H9 (cell line): ENCODE results near the gene ST7L. TPM values are rescaled to one million over a fixed set of nuclear protein-coding genes. Genes with fewer than 3 reads are reported as not detected.

ENCODE experiments used
- DNase-seq: peaks from one replicate; pipeline ENCODE4 v3.0.0-alpha.2; 2017
- H2AFZ ChIP-seq: one replicate; pipeline ENCODE4 v1.6.1; 2013; ENCODE audit warnings: mild to moderate bottlenecking, low read length, control low read depth, moderate library complexity
- H2AK5ac ChIP-seq: 2 replicates; pipeline ENCODE4 v1.6.1; 2013; ENCODE audit warnings: low read length, control low read depth, mixed read lengths; ENCODE audit not compliant: insufficient read length
- H2BK120ac ChIP-seq: one replicate; pipeline ENCODE4 v1.6.1; 2013; ENCODE audit warnings: low read depth, mild to moderate bottlenecking, low read length, control low read depth, inconsistent platforms; ENCODE audit not compliant: poor library complexity, severe bottlenecking
- H2BK12ac ChIP-seq: 2 replicates; pipeline ENCODE4 v1.6.1; 2013; ENCODE audit warnings: low read length, control low read depth, mixed read lengths, low read depth; ENCODE audit not compliant: insufficient read length
- H2BK15ac ChIP-seq: 2 replicates; pipeline ENCODE4 v1.6.1; 2013; ENCODE audit warnings: low read depth, low read length, control low read depth
- H2BK20ac ChIP-seq: one replicate; pipeline ENCODE4 v1.6.1; 2013; ENCODE audit warnings: low read depth, mild to moderate bottlenecking, low read length, control low read depth, inconsistent platforms; ENCODE audit not compliant: poor library complexity, severe bottlenecking
- H2BK5ac ChIP-seq: 2 replicates; pipeline ENCODE4 v1.6.1; 2013; ENCODE audit warnings: low read length, control low read depth, mixed read lengths; ENCODE audit not compliant: insufficient read length
- H3K14ac ChIP-seq: 2 replicates; pipeline ENCODE4 v1.6.1; 2013; ENCODE audit warnings: low read length, control low read depth; ENCODE audit not compliant: insufficient read depth
- H3K18ac ChIP-seq: 2 replicates; pipeline ENCODE4 v1.6.1; 2013; ENCODE audit warnings: low read depth, mild to moderate bottlenecking, mixed read lengths, low read length, control low read depth; ENCODE audit not compliant: insufficient read length
- H3K23ac ChIP-seq: 2 replicates; pipeline ENCODE4 v1.6.1; 2013; ENCODE audit warnings: low read length, control low read depth, mixed read lengths, low read depth; ENCODE audit not compliant: insufficient read length
- H3K23me2 ChIP-seq: 2 replicates; pipeline ENCODE4 v1.6.1; 2013; ENCODE audit warnings: low read depth, mild to moderate bottlenecking, mixed read lengths, low read length, control low read depth; ENCODE audit not compliant: insufficient read length, poor library complexity, severe bottlenecking
- H3K27ac ChIP-seq: 2 replicates; pipeline ENCODE4 v1.5.1; 2013; ENCODE audit warnings: low read length, control low read depth, mixed read lengths, low read depth; ENCODE audit not compliant: insufficient read length
- H3K27me3 ChIP-seq: 2 replicates; pipeline ENCODE4 v1.6.1; 2013; ENCODE audit warnings: low read length, control low read depth, inconsistent platforms; ENCODE audit not compliant: insufficient read depth
- H3K4ac ChIP-seq: 2 replicates; pipeline ENCODE4 v1.6.1; 2013; ENCODE audit warnings: low read depth, mild to moderate bottlenecking, control low read depth, inconsistent platforms, low read length, moderate library complexity
- H3K4me1 ChIP-seq: 2 replicates; pipeline ENCODE4 v1.6.1; 2013; ENCODE audit warnings: low read length, control low read depth, inconsistent platforms; ENCODE audit not compliant: insufficient read depth
- H3K4me2 ChIP-seq: 2 replicates; pipeline ENCODE4 v1.6.1; 2013; ENCODE audit warnings: low read length, control low read depth, mixed read lengths; ENCODE audit not compliant: insufficient read length, insufficient read depth
- H3K56ac ChIP-seq: 2 replicates; pipeline ENCODE4 v1.6.1; 2013; ENCODE audit warnings: low read depth, mild to moderate bottlenecking, mixed read lengths, low read length, control low read depth; ENCODE audit not compliant: insufficient read length
- H3K79me1 ChIP-seq: 2 replicates; pipeline ENCODE4 v1.6.1; 2013; ENCODE audit warnings: low read depth, mild to moderate bottlenecking, moderate library complexity, low read length, control low read depth, inconsistent platforms; ENCODE audit not compliant: insufficient read depth, poor library complexity, severe bottlenecking
- H3K79me2 ChIP-seq: 2 replicates; pipeline ENCODE4 v1.6.1; 2013; ENCODE audit warnings: low read length, control low read depth, inconsistent platforms; ENCODE audit not compliant: insufficient read depth
- H3K9ac ChIP-seq: 2 replicates; pipeline ENCODE4 v1.6.1; 2013; ENCODE audit warnings: low read length, control low read depth, mixed read lengths; ENCODE audit not compliant: insufficient read length; ENCODE audit errors: extremely low read depth
- H3K9me3 ChIP-seq: one replicate; pipeline ENCODE4 v1.6.1; 2013; ENCODE audit warnings: low read depth, low read length, inconsistent platforms; ENCODE audit not compliant: control insufficient read depth
- H3T11ph ChIP-seq: one replicate; pipeline ENCODE4 v1.6.1; 2013; ENCODE audit warnings: mild to moderate bottlenecking, low read length, control low read depth, inconsistent platforms
- H4K20me1 ChIP-seq: one replicate; pipeline ENCODE4 v1.6.1; 2013; ENCODE audit not compliant: control insufficient read depth, insufficient read length, insufficient read depth
- H4K5ac ChIP-seq: 2 replicates; pipeline ENCODE4 v1.6.1; 2013; ENCODE audit warnings: low read depth, mild to moderate bottlenecking, mixed read lengths, low read length, control low read depth; ENCODE audit not compliant: insufficient read length
- H4K8ac ChIP-seq: replicated peaks from 2 replicates; pipeline ENCODE4 v1.6.1; 2013; ENCODE audit warnings: low read length, control low read depth, mixed read lengths, low read depth; ENCODE audit not compliant: insufficient read length
- H4K91ac ChIP-seq: 2 replicates; pipeline ENCODE4 v1.6.1; 2013; ENCODE audit warnings: low read depth, mild to moderate bottlenecking, moderate library complexity, mixed read lengths, low read length, control low read depth; ENCODE audit not compliant: insufficient read length
- H3K27ac Mint-ChIP-seq, 3 experiments: 2 replicates in 2 of 3; 3 replicates in 1 of 3; pipeline ENCODE4 v1.8.0; 2020 to 2021; ENCODE audit warnings: mixed read lengths in 3 of 3, mild to moderate bottlenecking in 1 of 3, moderate library complexity in 1 of 3
- H3K27me3 Mint-ChIP-seq: 2 replicates; pipeline ENCODE4 v1.8.0; 2021; ENCODE audit warnings: low read depth, mild to moderate bottlenecking, moderate library complexity, mixed read lengths
- H3K36me3 Mint-ChIP-seq, 3 experiments: 2 replicates in 2 of 3; 3 replicates in 1 of 3; pipeline ENCODE4 v1.8.0; 2020 to 2021; ENCODE audit warnings: low read depth in 3 of 3, mixed read lengths in 3 of 3; ENCODE audit not compliant: insufficient read depth in 1 of 3
- H3K4me1 Mint-ChIP-seq, 2 experiments: 2 replicates each; pipeline ENCODE4 v1.8.0; 2020; ENCODE audit warnings: mixed read lengths in 2 of 2
- H3K4me3 Mint-ChIP-seq, 2 experiments: 2 replicates in 1 of 2; 3 replicates in 1 of 2; pipeline ENCODE4 v1.8.0; 2020 to 2021; ENCODE audit warnings: mild to moderate bottlenecking in 2 of 2, mixed read lengths in 2 of 2, moderate library complexity in 1 of 2
- H3K9me3 Mint-ChIP-seq, 2 experiments: 2 replicates in 1 of 2; 3 replicates in 1 of 2; pipeline ENCODE4 v1.8.0; 2020; ENCODE audit warnings: mild to moderate bottlenecking in 2 of 2, mixed read lengths in 2 of 2, moderate library complexity in 1 of 2
- WGBS: extraction: QIAGEN DNeasy Blood & Tissue Kit; methylation state at CpG from one replicate; pipeline ENCODE4 v1.1.7; 2013; ENCODE audit warnings: missing lambda C conversion rate, low lambda C conversion rate, mixed read lengths; ENCODE audit not compliant: insufficient read length; ENCODE audit errors: extremely low coverage; 5-methylcytosine and 5-hydroxymethylcytosine counted together
- total RNA-seq: library from RNA; stranded (reverse); gene quantifications from 2 replicates; pipeline ENCODE4 v1.2.1, GENCODE V29; 2021
- TF ChIP-seq, protein P1 (sequence below): fragments of 200-600 bp; sonication (generic); conservative IDR thresholded peaks from 3 replicates; pipeline ENCODE4 v1.8.0; 2021; ENCODE audit warnings: antibody characterized with exemption, mild to moderate bottlenecking

Gene ST7L
- total RNA-seq, 1 experiment from 2014 or later: 16.0 TPM

DNA sequence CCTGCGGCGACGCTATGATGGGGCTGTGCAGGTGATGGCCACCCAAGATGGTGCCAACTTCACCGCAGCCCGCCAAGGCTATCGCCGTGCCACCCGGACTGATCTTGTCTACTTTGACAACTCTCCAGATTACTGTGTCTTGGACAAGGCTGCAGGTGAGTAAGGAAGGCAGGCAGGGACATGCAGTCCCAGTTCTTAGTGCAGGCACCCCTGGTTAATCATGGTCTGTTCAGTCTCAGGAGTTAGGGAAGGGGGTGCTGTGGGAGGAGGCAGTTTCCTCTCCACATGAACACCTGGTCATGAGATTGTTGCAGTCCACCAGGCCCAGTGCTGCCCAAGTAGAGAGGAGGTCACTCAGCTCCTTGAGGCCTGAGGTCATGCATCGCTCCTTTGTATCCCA, 101.7 kb downstream of the ST7L start:
- Histone ChIP-seq H3K9ac (no peak overlapping the region), H3K4ac (no peak overlapping the region), H2AFZ (no peak overlapping the region), H3K79me1 (no peaks in the 10 kb centered on the region), H3K23me2 (no peaks in the 10 kb centered on the region), H2BK5ac (no peak overlapping the region), H3K23ac (no peak overlapping the region), H3K79me2 (no peaks in the 10 kb centered on the region), H2BK120ac (no peak overlapping the region), H2BK12ac (no peak overlapping the region), H3K56ac (no peak overlapping the region), H2BK15ac (no peak overlapping the region), H3K9me3 (no peaks in the 10 kb centered on the region), H3K18ac (no peak overlapping the region), H3K27ac (no peak overlapping the region), H4K20me1 (no peaks in the 10 kb centered on the region), H4K8ac (no peak overlapping the region), H3T11ph (no peak overlapping the region), H3K14ac (no peak overlapping the region), H3K4me2 (no peak overlapping the region), H4K91ac (no peak overlapping the region), H4K5ac (no peak overlapping the region), H3K27me3 (peaks cover 3% of the 10 kb centered on the region; the same call in 1 of the 2 replicates), H2BK20ac (no peak overlapping the region), H3K4me1 (no peaks in the 10 kb centered on the region), H2AK5ac (no peak overlapping the region)
- H3K9me3 Mint-ChIP-seq: no peaks in the 10 kb centered on the region
- no peak for DNase-seq
- WGBS: no CpG with 5 or more reads among the region's 9 CpGs
- H3K36me3 Mint-ChIP-seq: no peaks in the 10 kb centered on the region; a peak in 1 of 7 replicates
- H3K27ac Mint-ChIP-seq: no peak overlapping the region
- H3K4me3 Mint-ChIP-seq: no peak overlapping the region
- H3K27me3 Mint-ChIP-seq: peaks cover 39% of the 10 kb centered on the region
- H3K4me1 Mint-ChIP-seq: peaks cover 8 to 17% of the 10 kb centered on the region in 2 experiments
- TF ChIP-seq, protein P1, sequence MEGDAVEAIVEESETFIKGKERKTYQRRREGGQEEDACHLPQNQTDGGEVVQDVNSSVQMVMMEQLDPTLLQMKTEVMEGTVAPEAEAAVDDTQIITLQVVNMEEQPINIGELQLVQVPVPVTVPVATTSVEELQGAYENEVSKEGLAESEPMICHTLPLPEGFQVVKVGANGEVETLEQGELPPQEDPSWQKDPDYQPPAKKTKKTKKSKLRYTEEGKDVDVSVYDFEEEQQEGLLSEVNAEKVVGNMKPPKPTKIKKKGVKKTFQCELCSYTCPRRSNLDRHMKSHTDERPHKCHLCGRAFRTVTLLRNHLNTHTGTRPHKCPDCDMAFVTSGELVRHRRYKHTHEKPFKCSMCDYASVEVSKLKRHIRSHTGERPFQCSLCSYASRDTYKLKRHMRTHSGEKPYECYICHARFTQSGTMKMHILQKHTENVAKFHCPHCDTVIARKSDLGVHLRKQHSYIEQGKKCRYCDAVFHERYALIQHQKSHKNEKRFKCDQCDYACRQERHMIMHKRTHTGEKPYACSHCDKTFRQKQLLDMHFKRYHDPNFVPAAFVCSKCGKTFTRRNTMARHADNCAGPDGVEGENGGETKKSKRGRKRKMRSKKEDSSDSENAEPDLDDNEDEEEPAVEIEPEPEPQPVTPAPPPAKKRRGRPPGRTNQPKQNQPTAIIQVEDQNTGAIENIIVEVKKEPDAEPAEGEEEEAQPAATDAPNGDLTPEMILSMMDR: no peak
